ENCODE results near the gene UBE4B.

The UBE4B gene

GRCh38 chr1:10212476-10212875 is 179.7 kb downstream of the UBE4B start:
- no peak overlapping the region for H2AK5ac ChIP-seq (ENCODE audit: low read length, severe bottlenecking)
- peak overlapping the region; percentile 96 for H3K9ac ChIP-seq (ENCODE audit: low read length)
- no peak overlapping the region for H3K4ac ChIP-seq (ENCODE audit: low read depth in 1 of 2, low read length in 2 of 2)
- H4K91ac ChIP-seq (ENCODE audit: low read length) = no peak overlapping the region
- H2BK5ac ChIP-seq (ENCODE audit: low read depth, low read length, poor library complexity, severe bottlenecking) = no peak overlapping the region
- no peaks in the 10 kb centered on the region for H3K9me3 ChIP-seq (ENCODE audit: control insufficient read depth, low read length)
- H3K27ac ChIP-seq (ENCODE audit: low read length, poor library complexity, severe bottlenecking) = peak overlapping the region; percentile 78
- no peak overlapping the region for H2AFZ ChIP-seq (ENCODE audit: low read depth, low read length)
- H3K18ac ChIP-seq (ENCODE audit: low read depth in 1 of 2, low read length in 2 of 2) = no peak overlapping the region
- no peaks in the 10 kb centered on the region for H3K36me3 ChIP-seq (ENCODE audit: control insufficient read depth in 1 of 2, insufficient read depth in 2 of 2, low read depth in 1 of 2, low read length in 2 of 2)
- WGBS = no CpG with 5 or more reads among the region's 1 CpG
- H3K79me1 ChIP-seq (replicated peaks; ENCODE audit: low read length, poor library complexity, severe bottlenecking) = peaks cover 1% of the 10 kb centered on the region
- peak overlapping the region in 1 of 2 experiments; percentile 92 for H3K4me3 ChIP-seq (ENCODE audit: insufficient read depth in 1 of 2, low read depth in 1 of 2, low read length in 2 of 2)
- peak overlapping the region; percentile 10 for H3K4me2 ChIP-seq (ENCODE audit: low read length, poor library complexity, severe bottlenecking)
- H3K27me3 ChIP-seq (ENCODE audit: control insufficient read depth in 1 of 2, insufficient read depth in 1 of 2, low read length in 2 of 2) = no peaks in the 10 kb centered on the region
- H3K23ac ChIP-seq (ENCODE audit: low read length in 2 of 2) = no peak overlapping the region
- DNase-seq = no peak
- no peak overlapping the region for H2BK12ac ChIP-seq (ENCODE audit: low read length in 2 of 2)
- no peak overlapping the region for H4K8ac ChIP-seq (ENCODE audit: low read length)
- no peak overlapping the region for H3K14ac ChIP-seq (ENCODE audit: low read length in 2 of 2)
- H2BK120ac ChIP-seq (ENCODE audit: low read depth, low read length) = no peak overlapping the region
- H3K4me1 ChIP-seq (ENCODE audit: control insufficient read depth, insufficient read depth, low read depth, low read length) = peaks cover 2% of the 10 kb centered on the region
- H2BK15ac ChIP-seq (ENCODE audit: low read depth, poor library complexity, severe bottlenecking) = no peak overlapping the region

- H3K4ac ChIP-seq (ENCODE audit: low read depth in 1 of 2, low read length in 2 of 2) = no peak overlapping the region
- H3K27me3 ChIP-seq (ENCODE audit: control insufficient read depth in 1 of 2, insufficient read depth in 1 of 2, low read length in 2 of 2) = no peaks in the 10 kb centered on the region
- no peak overlapping the region for H3K23ac ChIP-seq (ENCODE audit: low read length in 2 of 2)
- H3K79me1 ChIP-seq (replicated peaks; ENCODE audit: low read length, poor library complexity, severe bottlenecking) = peaks cover 1% of the 10 kb centered on the region
- no peak overlapping the region for H4K91ac ChIP-seq (ENCODE audit: low read length)
- no peak overlapping the region for H3K14ac ChIP-seq (ENCODE audit: low read length in 2 of 2)
- H2BK12ac ChIP-seq (ENCODE audit: low read length in 2 of 2) = no peak overlapping the region
- no peak overlapping the region for H2AK5ac ChIP-seq (ENCODE audit: low read length, severe bottlenecking)
- no peak overlapping the region for H4K8ac ChIP-seq (ENCODE audit: low read length)
- no peak for DNase-seq
- no peak overlapping the region for H2BK15ac ChIP-seq (ENCODE audit: low read depth, poor library complexity, severe bottlenecking)
- H3K4me2 ChIP-seq (ENCODE audit: low read length, poor library complexity, severe bottlenecking) = no peak overlapping the region
- H3K36me3 ChIP-seq (ENCODE audit: control insufficient read depth in 1 of 2, insufficient read depth in 2 of 2, low read depth in 1 of 2, low read length in 2 of 2) = no peaks in the 10 kb centered on the region
- peaks cover 4% of the 10 kb centered on the region for H3K4me1 ChIP-seq (ENCODE audit: control insufficient read depth, insufficient read depth, low read depth, low read length)
- no peak overlapping the region for H2BK5ac ChIP-seq (ENCODE audit: low read depth, low read length, poor library complexity, severe bottlenecking)
- WGBS = 71% methylated on average over 3 of the region's 3 CpGs
- H3K18ac ChIP-seq (ENCODE audit: low read depth in 1 of 2, low read length in 2 of 2) = no peak overlapping the region
- H2AFZ ChIP-seq (ENCODE audit: low read depth, low read length) = no peak overlapping the region
- H3K4me3 ChIP-seq (ENCODE audit: insufficient read depth in 1 of 2, low read depth in 1 of 2, low read length in 2 of 2) = peak overlapping the region in 1 of 2 experiments; percentile 55
- no peak overlapping the region for H2BK120ac ChIP-seq (ENCODE audit: low read depth, low read length)
- peak overlapping the region; percentile 14 for H3K27ac ChIP-seq (ENCODE audit: low read length, poor library complexity, severe bottlenecking)
- no peaks in the 10 kb centered on the region for H3K9me3 ChIP-seq (ENCODE audit: control insufficient read depth, low read length)
- peak overlapping the region; percentile 76 for H3K9ac ChIP-seq (ENCODE audit: low read length)
Observed at GRCh38 chr1:10213186-10213705, 180.5 kb downstream of the UBE4B start.

GRCh38 chr1:10216090-10216749 is 183.5 kb downstream of the UBE4B start:
- no peaks in the 10 kb centered on the region for H3K36me3 ChIP-seq (ENCODE audit: control insufficient read depth in 1 of 2, insufficient read depth in 2 of 2, low read depth in 1 of 2, low read length in 2 of 2)

GRCh38 chr1:10217748-10218441 is 185.1 kb downstream of the UBE4B start:
- Histone ChIP-seq H3K27me3 (ENCODE audit: control insufficient read depth in 1 of 2, insufficient read depth in 1 of 2, low read length in 2 of 2) (no peaks in the 10 kb centered on the region), H3K36me3 (ENCODE audit: control insufficient read depth in 1 of 2, insufficient read depth in 2 of 2, low read depth in 1 of 2, low read length in 2 of 2) (no peaks in the 10 kb centered on the region), H2BK5ac (ENCODE audit: low read depth, low read length, poor library complexity, severe bottlenecking) (no peak overlapping the region), H3K27ac (ENCODE audit: low read length, poor library complexity, severe bottlenecking) (no peak overlapping the region), H3K4me2 (ENCODE audit: low read length, poor library complexity, severe bottlenecking) (no peak overlapping the region), H4K8ac (ENCODE audit: low read length) (no peak overlapping the region), H2BK120ac (ENCODE audit: low read depth, low read length) (no peak overlapping the region), H3K4me1 (ENCODE audit: control insufficient read depth, insufficient read depth, low read depth, low read length) (peaks cover 3% of the 10 kb centered on the region), H2AFZ (ENCODE audit: low read depth, low read length) (no peak overlapping the region), H3K23ac (ENCODE audit: low read length in 2 of 2) (no peak overlapping the region), H4K91ac (ENCODE audit: low read length) (no peak overlapping the region), H3K9ac (ENCODE audit: low read length) (peak overlapping the region; percentile 55), H3K9me3 (ENCODE audit: control insufficient read depth, low read length) (no peaks in the 10 kb centered on the region), H3K4ac (ENCODE audit: low read depth in 1 of 2, low read length in 2 of 2) (no peak overlapping the region), H2AK5ac (ENCODE audit: low read length, severe bottlenecking) (no peak overlapping the region), H2BK12ac (ENCODE audit: low read length in 2 of 2) (no peak overlapping the region), H3K14ac (ENCODE audit: low read length in 2 of 2) (no peak overlapping the region), H3K79me1 (replicated peaks; ENCODE audit: low read length, poor library complexity, severe bottlenecking) (peaks cover 1% of the 10 kb centered on the region), H3K18ac (ENCODE audit: low read depth in 1 of 2, low read length in 2 of 2) (no peak overlapping the region), H2BK15ac (ENCODE audit: low read depth, poor library complexity, severe bottlenecking) (no peak overlapping the region), H3K4me3 (ENCODE audit: insufficient read depth in 1 of 2, low read depth in 1 of 2, low read length in 2 of 2) (peak overlapping the region in 1 of 2 experiments; percentile 50)
- DNase-seq = peak; percentile 62
- 95% methylated on average over 4 of the region's 5 CpGs for WGBS

More at GRCh38 chr1:10216090-10216749, 183.5 kb downstream of the UBE4B start:
- Histone ChIP-seq H3K4me2 (ENCODE audit: low read length, poor library complexity, severe bottlenecking) (no peak overlapping the region), H4K91ac (ENCODE audit: low read length) (no peak overlapping the region), H2BK12ac (ENCODE audit: low read length in 2 of 2) (no peak overlapping the region), H3K9ac (ENCODE audit: low read length) (peak overlapping the region; percentile 50), H2BK5ac (ENCODE audit: low read depth, low read length, poor library complexity, severe bottlenecking) (no peak overlapping the region), H3K4me3 (ENCODE audit: insufficient read depth in 1 of 2, low read depth in 1 of 2, low read length in 2 of 2) (peak overlapping the region in 1 of 2 experiments; percentile 64), H2BK120ac (ENCODE audit: low read depth, low read length) (no peak overlapping the region), H3K18ac (ENCODE audit: low read depth in 1 of 2, low read length in 2 of 2) (no peak overlapping the region), H2AK5ac (ENCODE audit: low read length, severe bottlenecking) (no peak overlapping the region), H3K27ac (ENCODE audit: low read length, poor library complexity, severe bottlenecking) (no peak overlapping the region), H3K79me1 (replicated peaks; ENCODE audit: low read length, poor library complexity, severe bottlenecking) (peaks cover 1% of the 10 kb centered on the region), H3K4ac (ENCODE audit: low read depth in 1 of 2, low read length in 2 of 2) (no peak overlapping the region), H3K23ac (ENCODE audit: low read length in 2 of 2) (no peak overlapping the region), H3K14ac (ENCODE audit: low read length in 2 of 2) (no peak overlapping the region), H3K4me1 (ENCODE audit: control insufficient read depth, insufficient read depth, low read depth, low read length) (peaks cover 4% of the 10 kb centered on the region), H3K9me3 (ENCODE audit: control insufficient read depth, low read length) (no peaks in the 10 kb centered on the region), H2AFZ (ENCODE audit: low read depth, low read length) (no peak overlapping the region), H4K8ac (ENCODE audit: low read length) (no peak overlapping the region), H2BK15ac (ENCODE audit: low read depth, poor library complexity, severe bottlenecking) (no peak overlapping the region), H3K27me3 (ENCODE audit: control insufficient read depth in 1 of 2, insufficient read depth in 1 of 2, low read length in 2 of 2) (no peaks in the 10 kb centered on the region)
- WGBS = 92% methylated on average over 7 of the region's 7 CpGs
- DNase-seq = no peak
